ENCODE measurements around the gene DLGAP5. TPM values are rescaled to one million over a fixed set of nuclear protein-coding genes. Genes with fewer than 3 reads are reported as not detected.

DLGAP5 gene
- total and polyA plus RNA-seq, 2 of the 4 experiments (the other 2 are of a cell fraction) = 14.9 to 19.0 TPM

DNA sequence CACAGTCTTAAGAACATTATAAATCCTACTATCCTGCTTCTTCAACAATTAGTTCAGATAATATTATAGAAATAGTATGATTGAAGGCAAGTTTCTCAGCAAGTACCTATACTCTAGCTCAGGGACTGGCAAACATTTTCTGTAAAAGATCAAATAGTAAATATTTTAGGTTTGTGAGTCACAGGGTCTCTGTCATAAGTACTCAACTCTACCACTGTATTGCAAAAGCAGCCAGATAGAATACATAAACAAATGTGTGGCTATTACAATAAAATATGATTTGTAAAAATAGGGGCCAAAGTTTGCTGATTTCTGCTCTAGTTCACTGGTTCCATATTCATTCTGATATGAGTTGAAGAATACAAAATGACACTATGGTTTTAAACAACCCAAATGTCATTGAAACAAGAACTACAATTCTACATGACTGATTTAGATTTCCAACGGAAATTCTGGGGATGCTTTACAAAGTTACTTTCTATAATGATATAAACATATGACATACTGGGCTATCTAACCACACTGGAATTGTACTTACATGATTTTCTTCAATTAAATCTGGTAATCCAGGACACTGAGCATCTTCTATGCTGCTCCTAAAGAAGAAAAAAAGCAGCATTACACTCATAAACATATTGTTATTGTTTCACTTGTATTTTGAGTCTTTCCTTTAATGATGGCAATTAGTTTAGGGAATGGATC lies 39.2 kb downstream of the DLGAP5 start:
- H2BK15ac ChIP-seq (ENCODE audit: low read depth, low read length) = peak overlapping the region; percentile 93
- H2AK9ac ChIP-seq (replicated peaks; ENCODE audit: low read depth, low read length, poor library complexity) = no peak overlapping the region
- peak overlapping the region; percentile 68; the same call in 1 of the 2 replicates for H3K23ac ChIP-seq (ENCODE audit: low read depth, low read length)
- peak overlapping the region; percentile 95 for H2BK20ac ChIP-seq (ENCODE audit: low read depth, low read length)
- no CpG with 5 or more reads among the region's 1 CpG for WGBS, 2 experiments (ENCODE audit: extremely low coverage in 2 of 2, insufficient read length in 1 of 2)
- no peaks in the 10 kb centered on the region; the same call in 1 of the 2 replicates for H3K9me1 ChIP-seq (ENCODE audit: insufficient read depth, low read length)
- peak overlapping the region; percentile 62 for H3K4me2 ChIP-seq (ENCODE audit: low read depth, low read length)
- ChIA-PET POLR2A (ENCODE audit: unreplicated experiment) (no interaction called here), CTCF (interaction anchor here (0.7 kb wide), 1 partner anchor 18 kb away, joined by 5 read pairs; no protein-coding TSS in a partner anchor)
- dilution Hi-C loops (cut with HindIII; ENCODE audit: low sequenced_read_pairs, unreplicated experiment) (no loop called here), in situ Hi-C loops (cut with MboI; ENCODE audit: low sequenced_read_pairs) (no loop called here), intact Hi-C loops (cut with micrococcal nuclease) (loop anchor here (5.0 kb wide), 1 partner anchor 50 kb away; no protein-coding TSS in a partner anchor)
- peak overlapping the region; percentile 99 for H3K27ac ChIP-seq (ENCODE audit: insufficient read depth, low read length)
- peak overlapping the region; percentile 82 to 87 for H4K8ac ChIP-seq (ENCODE audit: low read depth in 2 of 2, low read length in 2 of 2)
- H3K56ac ChIP-seq (ENCODE audit: extremely low read depth, insufficient read depth, low read length) = peak overlapping the region; percentile 85
- H3K4me1 ChIP-seq (ENCODE audit: control insufficient read depth, insufficient read depth, low read length) = peaks cover 6% of the 10 kb centered on the region; the same call in 1 of the 2 replicates
- no peaks in the 10 kb centered on the region for H4K20me1 ChIP-seq (ENCODE audit: insufficient read depth, low read length)
- H2BK120ac ChIP-seq (ENCODE audit: low read depth, low read length) = peak overlapping the region; percentile 80
- H3K79me1 ChIP-seq (ENCODE audit: low read depth in 1 of 2, low read length in 2 of 2) = peaks cover 9 to 24% of the 10 kb centered on the region in 2 experiments; a peak in 3 of 4 replicates
- H2AK5ac ChIP-seq (ENCODE audit: low read depth, low read length) = peak overlapping the region; percentile 76
- H2BK5ac ChIP-seq (ENCODE audit: low read depth, low read length, poor library complexity, severe bottlenecking) = peak overlapping the region; percentile 95
- BruUV-seq (replicated peaks) = no TSS peak
- TF ChIP-seq RFX5 (IDR thresholded peaks at IDR 0.05; ENCODE audit: low read depth, low read length) (no peak), BHLHE40 (IDR thresholded peaks at IDR 0.05; ENCODE audit: low read depth, low read length) (peak; percentile 8; the same call in 1 of the 2 replicates), RCOR1 (IDR thresholded peaks at IDR 0.05; ENCODE audit: insufficient replicate concordance, low read length) (no peak), MAZ (IDR thresholded peaks at IDR 0.05; ENCODE audit: borderline replicate concordance, low read depth, low read length) (no peak), CEBPB (IDR thresholded peaks at IDR 0.05; ENCODE audit: low read depth, low read length) (peak; percentile 96), FOS (IDR thresholded peaks at IDR 0.05; ENCODE audit: low read depth, low read length) (peak; percentile 63), MXI1 (IDR thresholded peaks at IDR 0.05; ENCODE audit: borderline replicate concordance, low read depth, low read length) (no peak)
- H3K9ac ChIP-seq (ENCODE audit: low read depth, low read length) = peak overlapping the region; percentile 76; the same call in 1 of the 2 replicates
- no peak overlapping the region for H3K4me3 ChIP-seq (ENCODE audit: insufficient read depth, low read depth, low read length)
- H3K4ac ChIP-seq (ENCODE audit: low read depth, low read length) = peak overlapping the region; percentile 72
- H3K36me3 ChIP-seq (ENCODE audit: control insufficient read depth, insufficient read depth, low read length) = no peaks in the 10 kb centered on the region; the same call in 1 of the 2 replicates
- no peak overlapping the region for H2AFZ ChIP-seq (replicated peaks; ENCODE audit: low read length, poor library complexity)
- H3K27me3 ChIP-seq (ENCODE audit: control insufficient read depth, insufficient read depth, low read length) = no peaks in the 10 kb centered on the region
- peak overlapping the region; percentile 62 for H4K5ac ChIP-seq (ENCODE audit: low read depth, low read length)
- H3K9me3 ChIP-seq (ENCODE audit: control insufficient read depth, insufficient read depth, low read length) = no peaks in the 10 kb centered on the region
- peak; percentile 81 for DNase-seq
- peak; percentile 83 for ATAC-seq (ENCODE audit: low read depth)
- peak overlapping the region; percentile 90 for H3K18ac ChIP-seq (ENCODE audit: low read depth, low read length)
- peak overlapping the region; percentile 67 for H4K91ac ChIP-seq (ENCODE audit: insufficient read depth, low read depth, low read length)
- H3K14ac ChIP-seq (replicated peaks; ENCODE audit: low read depth, low read length) = peak overlapping the region; percentile 58
